ENCODE measurements around the gene CAPN15.
"Not testable (repeated sequence)": the region's sequence is repeated elsewhere in the genome, so short reads cannot be mapped to it uniquely, and the experiment has no call there.

The CAPN15 gene

DNA sequence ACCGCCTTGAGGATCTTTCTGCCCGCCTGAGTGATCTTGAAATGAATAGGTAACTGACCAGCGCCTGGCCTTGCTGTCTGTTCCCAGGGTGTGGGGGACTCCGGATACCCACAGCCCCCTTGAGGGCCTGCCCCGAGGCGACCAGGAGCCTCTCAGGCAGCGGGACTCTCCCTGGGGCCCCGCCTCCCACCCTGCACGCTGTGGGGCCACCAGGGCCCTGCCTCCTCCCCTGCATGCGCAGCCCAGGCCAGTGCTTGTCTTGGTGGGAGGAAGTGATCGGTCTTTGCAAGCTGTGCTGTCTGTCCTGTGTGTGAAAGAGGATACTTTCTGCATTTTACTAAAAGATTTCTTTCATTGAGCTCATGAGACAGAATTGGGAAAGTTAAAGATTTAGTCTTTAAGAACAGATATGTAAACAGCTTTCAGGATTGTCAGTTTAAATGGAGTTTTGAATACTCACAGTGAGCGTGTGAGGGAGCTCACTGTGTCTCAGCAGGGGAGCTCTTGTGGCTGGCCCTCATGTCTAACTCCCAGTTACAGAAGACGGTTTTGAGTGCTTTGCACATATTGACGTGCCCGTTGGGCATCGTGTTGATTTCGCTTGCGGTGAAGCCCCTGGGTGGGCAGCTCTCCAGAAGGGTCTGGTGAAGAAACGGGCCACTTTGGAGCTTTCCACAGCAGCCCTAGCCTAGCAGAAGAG lies 36.1 kb upstream of the CAPN15 start:
- in situ Hi-C loops (cut with HindIII; ENCODE audit: low sequenced_read_pairs): no loop called here
- TF ChIP-seq, protein P1, sequence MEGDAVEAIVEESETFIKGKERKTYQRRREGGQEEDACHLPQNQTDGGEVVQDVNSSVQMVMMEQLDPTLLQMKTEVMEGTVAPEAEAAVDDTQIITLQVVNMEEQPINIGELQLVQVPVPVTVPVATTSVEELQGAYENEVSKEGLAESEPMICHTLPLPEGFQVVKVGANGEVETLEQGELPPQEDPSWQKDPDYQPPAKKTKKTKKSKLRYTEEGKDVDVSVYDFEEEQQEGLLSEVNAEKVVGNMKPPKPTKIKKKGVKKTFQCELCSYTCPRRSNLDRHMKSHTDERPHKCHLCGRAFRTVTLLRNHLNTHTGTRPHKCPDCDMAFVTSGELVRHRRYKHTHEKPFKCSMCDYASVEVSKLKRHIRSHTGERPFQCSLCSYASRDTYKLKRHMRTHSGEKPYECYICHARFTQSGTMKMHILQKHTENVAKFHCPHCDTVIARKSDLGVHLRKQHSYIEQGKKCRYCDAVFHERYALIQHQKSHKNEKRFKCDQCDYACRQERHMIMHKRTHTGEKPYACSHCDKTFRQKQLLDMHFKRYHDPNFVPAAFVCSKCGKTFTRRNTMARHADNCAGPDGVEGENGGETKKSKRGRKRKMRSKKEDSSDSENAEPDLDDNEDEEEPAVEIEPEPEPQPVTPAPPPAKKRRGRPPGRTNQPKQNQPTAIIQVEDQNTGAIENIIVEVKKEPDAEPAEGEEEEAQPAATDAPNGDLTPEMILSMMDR (IDR thresholded peaks at IDR 0.05; ENCODE audit: low read depth, low read length): no peak
- DNase-seq (ENCODE audit: low read depth, low spot score): no peak
- H3K4me3 ChIP-seq (ENCODE audit: low read depth, low read length): no peak overlapping the region

DNA sequence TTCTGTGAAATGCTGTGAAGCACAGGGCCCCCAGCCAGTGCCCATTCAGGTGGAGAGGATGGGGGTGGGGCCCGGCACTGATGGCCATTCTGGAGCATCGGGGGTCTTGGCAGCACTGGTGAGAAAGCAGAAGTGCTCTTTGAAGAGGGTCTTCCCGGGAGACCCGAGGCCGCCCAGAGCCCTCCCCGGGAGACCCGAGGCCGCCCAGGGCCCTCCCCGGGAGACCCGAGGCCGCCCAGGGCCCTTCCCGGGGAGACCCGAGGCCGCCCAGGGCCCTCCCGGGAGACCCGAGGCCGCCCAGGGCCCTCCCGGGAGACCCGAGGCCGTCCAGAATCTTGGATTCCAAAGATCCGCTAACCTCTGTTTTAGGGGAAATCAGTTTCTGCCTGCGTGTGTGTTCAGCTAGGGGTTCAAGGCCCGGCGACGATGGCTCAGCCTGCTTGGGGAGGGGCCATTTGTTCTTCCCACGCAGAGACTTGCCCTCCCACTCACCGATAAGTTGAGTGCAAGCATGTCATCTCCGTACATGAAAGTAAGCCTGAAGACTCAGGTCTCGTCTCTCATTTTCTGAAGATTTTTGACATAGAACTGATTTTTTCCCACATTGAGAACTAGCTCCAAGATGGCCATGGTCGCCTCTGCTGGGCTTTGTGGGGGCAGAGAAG lies 35.2 kb upstream of the CAPN15 start:
- TF ChIP-seq, protein P1 (IDR thresholded peaks at IDR 0.05; ENCODE audit: low read depth, low read length): no peak
- no peak for DNase-seq (ENCODE audit: low read depth, low spot score)
- in situ Hi-C loops (cut with HindIII; ENCODE audit: low sequenced_read_pairs): no loop called here
- H3K4me3 ChIP-seq (ENCODE audit: low read depth, low read length): no peak overlapping the region

DNA sequence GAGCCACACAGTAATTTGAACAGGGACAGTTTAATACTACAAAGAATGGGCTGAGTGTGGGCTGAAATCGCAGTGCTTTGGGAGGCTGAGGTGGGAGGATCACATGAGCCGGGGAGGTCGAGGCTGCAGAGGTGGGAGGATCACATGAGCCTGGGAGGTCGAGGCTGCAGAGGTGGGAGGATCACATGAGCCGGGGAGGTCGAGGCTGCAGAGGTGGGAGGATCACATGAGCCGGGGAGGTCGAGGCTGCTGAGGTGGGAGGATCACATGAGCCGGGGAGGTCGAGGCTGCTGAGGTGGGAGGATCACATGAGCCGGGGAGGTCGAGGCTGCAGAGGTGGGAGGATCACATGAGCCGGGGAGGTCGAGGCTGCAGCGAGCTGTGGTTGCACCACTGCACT lies 32.8 kb upstream of the CAPN15 start:
- in situ Hi-C loops (cut with HindIII; ENCODE audit: low sequenced_read_pairs); DNase-seq (ENCODE audit: low read depth, low spot score); H3K4me3 ChIP-seq (ENCODE audit: low read depth, low read length): not testable (repeated sequence)

DNA sequence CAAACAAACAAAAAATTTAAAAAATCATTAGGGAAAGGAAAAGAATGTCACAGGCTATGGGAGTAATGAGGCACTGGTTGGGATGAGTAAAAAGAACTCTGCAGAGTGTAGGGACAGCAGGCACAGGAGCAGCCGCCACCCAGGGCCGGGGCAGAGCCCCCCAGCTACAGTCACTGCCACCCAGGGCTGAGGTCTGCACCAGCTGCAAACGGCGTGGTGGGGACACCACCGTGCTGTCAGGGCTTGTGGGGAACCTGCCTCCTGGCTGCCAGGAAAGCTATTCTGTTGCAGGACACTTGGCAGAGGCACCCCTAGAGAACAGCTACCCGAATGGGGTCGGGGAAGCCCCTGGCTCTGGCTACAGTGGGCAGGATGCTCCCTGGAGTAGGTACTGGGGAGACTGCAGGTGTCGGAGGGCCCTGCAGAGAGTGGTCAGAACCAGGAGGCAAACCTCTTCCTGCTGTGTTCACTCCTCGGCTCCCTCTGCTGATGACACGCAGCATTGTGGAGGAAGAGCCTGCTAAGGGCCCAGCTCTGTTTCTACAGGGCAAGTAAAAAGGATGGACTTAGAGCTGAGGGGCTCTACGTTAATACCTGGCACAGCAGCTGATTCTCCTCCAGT lies 32.3 kb upstream of the CAPN15 start:
- TF ChIP-seq, protein P1 (IDR thresholded peaks at IDR 0.05; ENCODE audit: low read depth, low read length): peak; percentile 52
- no peak for DNase-seq (ENCODE audit: low read depth, low spot score)
- in situ Hi-C loops (cut with HindIII; ENCODE audit: low sequenced_read_pairs): no loop called here
- H3K4me3 ChIP-seq (ENCODE audit: low read depth, low read length): no peak overlapping the region

DNA sequence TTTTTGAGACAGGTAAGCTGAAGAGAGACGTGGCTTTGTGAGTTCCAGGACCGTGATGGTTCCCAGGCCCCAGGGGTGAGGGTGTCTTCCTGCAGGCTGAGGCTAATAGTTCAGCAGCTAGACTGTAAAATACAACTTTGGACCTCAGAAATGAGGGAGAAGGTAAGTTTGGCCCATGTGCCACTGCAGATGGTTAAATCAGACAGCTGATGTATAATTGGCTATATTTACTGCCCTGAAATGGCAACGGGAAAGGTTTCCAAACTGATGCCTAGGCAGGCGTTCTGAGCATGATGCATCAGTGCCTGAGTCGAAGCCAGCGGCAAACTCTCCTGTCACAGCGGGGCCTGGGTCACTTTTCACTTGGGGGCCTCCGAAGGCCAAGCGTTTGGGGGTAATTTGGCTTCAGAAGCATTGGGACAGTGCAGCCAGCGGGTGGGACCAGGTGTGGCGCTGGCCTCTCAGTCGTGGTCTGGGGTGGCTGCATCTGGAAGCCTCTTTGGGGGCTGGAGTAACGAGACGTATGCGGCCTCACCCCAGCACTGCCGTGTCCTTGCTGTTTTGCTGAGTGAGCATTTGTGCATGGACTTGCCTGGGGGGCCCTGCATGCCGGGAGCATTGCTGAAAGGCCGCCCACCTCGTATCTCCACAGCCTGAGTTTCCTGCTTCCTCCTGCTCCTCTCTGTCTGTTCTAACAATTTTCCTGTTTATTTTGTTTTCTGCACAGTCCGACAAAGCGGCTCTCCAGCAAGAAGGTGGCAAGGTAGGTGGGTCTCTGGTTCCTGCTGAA lies 31.2 kb upstream of the CAPN15 start:
- TF ChIP-seq, protein P1 (IDR thresholded peaks at IDR 0.05; ENCODE audit: low read depth, low read length): no peak
- in situ Hi-C loops (cut with HindIII; ENCODE audit: low sequenced_read_pairs): no loop called here

DNA sequence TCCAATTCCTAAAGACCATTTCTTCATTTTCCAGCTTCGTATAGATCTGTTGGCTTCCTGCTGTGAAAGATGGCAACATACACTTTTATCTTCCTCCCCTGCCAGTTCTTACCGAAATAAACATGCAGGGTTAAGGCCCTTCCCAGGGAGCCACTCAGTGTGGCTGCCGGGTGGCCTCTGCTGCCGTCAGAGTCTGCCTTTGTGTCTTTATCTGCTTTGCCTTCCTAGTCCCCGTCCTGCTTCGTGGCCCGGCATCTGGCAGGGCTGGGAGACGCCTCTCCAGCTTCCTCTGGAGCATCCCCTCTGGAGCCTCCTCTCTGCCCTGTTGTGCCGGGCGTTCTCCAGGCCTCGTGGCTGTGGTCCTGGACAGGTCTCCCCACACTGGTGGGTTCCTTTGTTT lies 30.3 kb upstream of the CAPN15 start:
- in situ Hi-C loops (cut with HindIII; ENCODE audit: low sequenced_read_pairs): no loop called here
- DNase-seq (ENCODE audit: low read depth, low spot score): peak; percentile 45
- TF ChIP-seq, protein P1 (IDR thresholded peaks at IDR 0.05; ENCODE audit: low read depth, low read length): no peak
- H3K4me3 ChIP-seq (ENCODE audit: low read depth, low read length): no peak overlapping the region

More for the DNA sequence above, 31.2 kb upstream of the CAPN15 start:
- no peak for DNase-seq (ENCODE audit: low read depth, low spot score)
- H3K4me3 ChIP-seq (ENCODE audit: low read depth, low read length): no peak overlapping the region
